Neural cell (in vitro differentiated cells): ENCODE measurements around the gene PRR15L. TPM values are rescaled to one million over a fixed set of nuclear protein-coding genes. Genes with fewer than 3 reads are reported as not detected.

Experiments used
- H2AFZ ChIP-seq: fragments of 200-600, 300-800 bp; sonication (generic), shearing (Covaris generic); 2 replicates; pipeline ENCODE4 v1.6.0; 2014; ENCODE audit warnings: low read depth, mild to moderate bottlenecking, antibody characterized with exemption, low read length, moderate library complexity
- H3F3A ChIP-seq: fragments of 200-600 bp; shearing (Covaris generic); 2 replicates; pipeline ENCODE4 v1.6.1; 2016; ENCODE audit warnings: mild to moderate bottlenecking, moderate library complexity, mixed read lengths, antibody characterized with exemption, low read length; ENCODE audit not compliant: insufficient read depth, poor library complexity, severe bottlenecking
- H3K27ac ChIP-seq: fragments of 200-600, 300-800 bp; sonication (generic), shearing (Covaris generic); 2 replicates; pipeline ENCODE4 v1.5.1; 2014; ENCODE audit warnings: mild to moderate bottlenecking, low read length, moderate library complexity
- H3K27me3 ChIP-seq: fragments of 300-800, 200-600 bp; sonication (generic), shearing (Covaris generic); 2 replicates; pipeline ENCODE4 v1.6.0; 2014; ENCODE audit warnings: mild to moderate bottlenecking, low read depth, low read length, moderate library complexity; ENCODE audit not compliant: insufficient read depth
- H3K36me3 ChIP-seq: fragments of 300-800, 200-600 bp; sonication (generic), shearing (Covaris generic); 2 replicates; pipeline ENCODE4 v1.5.1; 2014; ENCODE audit warnings: mild to moderate bottlenecking, antibody characterized with exemption, low read length, moderate library complexity; ENCODE audit not compliant: insufficient read depth
- H3K4me2 ChIP-seq: fragments of 300-800, 200-600 bp; sonication (generic), shearing (Covaris generic); 2 replicates; pipeline ENCODE4 v1.6.0; 2014; ENCODE audit warnings: mild to moderate bottlenecking, low read length
- H3K4me3 ChIP-seq: fragments of 300-800, 200-600 bp; sonication (generic), shearing (Covaris generic); 2 replicates; pipeline ENCODE4 v1.5.1; 2014; ENCODE audit warnings: mild to moderate bottlenecking, low read length, moderate library complexity
- H3K79me2 ChIP-seq: fragments of 200-600 bp; shearing (Covaris generic); replicated peaks from 2 replicates; pipeline ENCODE4 v1.6.0; 2014; ENCODE audit warnings: mild to moderate bottlenecking, low read length, moderate library complexity; ENCODE audit not compliant: insufficient read depth
- H3K9ac ChIP-seq: fragments of 300-800, 200-600 bp; sonication (generic), shearing (Covaris generic); 2 replicates; pipeline ENCODE4 v1.6.1; 2016; ENCODE audit warnings: mild to moderate bottlenecking, low read length, mixed read lengths
- H3K9me2 ChIP-seq: fragments of 200-600 bp; shearing (Covaris generic); 2 replicates; pipeline ENCODE4 v1.6.1; 2016; ENCODE audit warnings: mild to moderate bottlenecking, low read length, mixed read lengths; ENCODE audit not compliant: insufficient read depth
- H3K9me3 ChIP-seq: fragments of 200-600, 300-800 bp; sonication (generic), shearing (Covaris generic); 2 replicates; pipeline ENCODE4 v1.6.1; 2016; ENCODE audit warnings: mild to moderate bottlenecking, mixed run types, low read length, moderate library complexity, mixed read lengths
- H4K20me1 ChIP-seq: fragments of 200-600 bp; shearing (Covaris generic); 2 replicates; pipeline ENCODE4 v1.6.1; 2016; ENCODE audit warnings: mild to moderate bottlenecking, mixed run types; ENCODE audit not compliant: insufficient read depth
- EP300 ChIP-seq: fragments of 450-650 bp; conservative IDR thresholded peaks from 2 replicates; pipeline ENCODE4 v1.6.1; 2014; ENCODE audit warnings: antibody characterized with exemption, mild to moderate bottlenecking, moderate library complexity; ENCODE audit not compliant: poor library complexity, severe bottlenecking
- EZH2 ChIP-seq: fragments of 200-600, 300-800 bp; shearing (Covaris generic), sonication (generic); IDR thresholded peaks from 2 replicates; pipeline ENCODE4 v1.6.1; 2014; ENCODE audit warnings: antibody characterized with exemption, low read length, borderline replicate concordance, mild to moderate bottlenecking; ENCODE audit not compliant: insufficient read depth, poor library complexity, severe bottlenecking
- MXI1 ChIP-seq: fragments of 450-650 bp; conservative IDR thresholded peaks from 2 replicates; pipeline ENCODE4 v1.6.1; 2014; ENCODE audit warnings: antibody characterized with exemption, mild to moderate bottlenecking; ENCODE audit not compliant: poor library complexity, severe bottlenecking
- POLR2AphosphoS5 ChIP-seq: IDR thresholded peaks from 2 replicates; pipeline ENCODE4 v1.6.1; 2012
- RAD21 ChIP-seq: fragments of 450-650 bp; conservative IDR thresholded peaks from 2 replicates; pipeline ENCODE4 v1.6.1; 2014; ENCODE audit warnings: antibody characterized with exemption, mild to moderate bottlenecking, moderate library complexity
- SMC3 ChIP-seq: fragments of 450-650 bp; conservative IDR thresholded peaks from 2 replicates; pipeline ENCODE4 v1.6.1; 2014; ENCODE audit warnings: antibody characterized with exemption, mild to moderate bottlenecking, moderate library complexity; ENCODE audit not compliant: poor library complexity
- TAF1 ChIP-seq: IDR thresholded peaks from 2 replicates; pipeline ENCODE4 v1.6.1; 2012; ENCODE audit warnings: low read depth
- polyA plus RNA-seq: library from polyadenylated mRNA; depleted of rRNA; stranded (reverse); fragments of >200 nt; gene quantifications from 2 replicates; pipeline ENCODE4 v1.2.3, GENCODE V29; 2014
- TF ChIP-seq, protein P1 (sequence below): fragments of 450-650 bp; IDR thresholded peaks from 2 replicates; pipeline ENCODE4 v1.5.1; 2014; ENCODE audit warnings: antibody characterized with exemption, mild to moderate bottlenecking, moderate library complexity; ENCODE audit not compliant: poor library complexity, severe bottlenecking
- TF ChIP-seq, protein P2 (sequence below): IDR thresholded peaks from 2 replicates; pipeline ENCODE4 v1.6.1; 2012; ENCODE audit warnings: borderline replicate concordance

Gene PRR15L
- polyA plus RNA-seq, 1 donor from 2014 or later: not detected

GRCh38 chr17:48001197-48001596 is 43.5 kb upstream of the PRR15L start:
- H3F3A ChIP-seq: peaks cover 8% of the 10 kb centered on the region
- no peaks in the 10 kb centered on the region for H3K79me2 ChIP-seq
- H3K4me3 ChIP-seq: no peak overlapping the region
- H3K9ac ChIP-seq: no peak overlapping the region
- no peak overlapping the region for H3K4me2 ChIP-seq
- no peak overlapping the region for H3K27ac ChIP-seq
- no peaks in the 10 kb centered on the region for H3K9me3 ChIP-seq
- no peaks in the 10 kb centered on the region for H3K27me3 ChIP-seq
- no peaks in the 10 kb centered on the region for H3K9me2 ChIP-seq
- TF ChIP-seq, protein P1, sequence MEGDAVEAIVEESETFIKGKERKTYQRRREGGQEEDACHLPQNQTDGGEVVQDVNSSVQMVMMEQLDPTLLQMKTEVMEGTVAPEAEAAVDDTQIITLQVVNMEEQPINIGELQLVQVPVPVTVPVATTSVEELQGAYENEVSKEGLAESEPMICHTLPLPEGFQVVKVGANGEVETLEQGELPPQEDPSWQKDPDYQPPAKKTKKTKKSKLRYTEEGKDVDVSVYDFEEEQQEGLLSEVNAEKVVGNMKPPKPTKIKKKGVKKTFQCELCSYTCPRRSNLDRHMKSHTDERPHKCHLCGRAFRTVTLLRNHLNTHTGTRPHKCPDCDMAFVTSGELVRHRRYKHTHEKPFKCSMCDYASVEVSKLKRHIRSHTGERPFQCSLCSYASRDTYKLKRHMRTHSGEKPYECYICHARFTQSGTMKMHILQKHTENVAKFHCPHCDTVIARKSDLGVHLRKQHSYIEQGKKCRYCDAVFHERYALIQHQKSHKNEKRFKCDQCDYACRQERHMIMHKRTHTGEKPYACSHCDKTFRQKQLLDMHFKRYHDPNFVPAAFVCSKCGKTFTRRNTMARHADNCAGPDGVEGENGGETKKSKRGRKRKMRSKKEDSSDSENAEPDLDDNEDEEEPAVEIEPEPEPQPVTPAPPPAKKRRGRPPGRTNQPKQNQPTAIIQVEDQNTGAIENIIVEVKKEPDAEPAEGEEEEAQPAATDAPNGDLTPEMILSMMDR: no peak
- H2AFZ ChIP-seq: no peak overlapping the region
- H4K20me1 ChIP-seq: no peaks in the 10 kb centered on the region
- no peaks in the 10 kb centered on the region for H3K36me3 ChIP-seq

- Histone ChIP-seq H3K9me3 (no peaks in the 10 kb centered on the region), H2AFZ (no peak overlapping the region), H3K79me2 (no peaks in the 10 kb centered on the region), H3K4me3 (no peak overlapping the region), H3K9me2 (no peaks in the 10 kb centered on the region), H3F3A (peaks cover 8% of the 10 kb centered on the region), H3K9ac (no peak overlapping the region), H3K36me3 (no peaks in the 10 kb centered on the region), H3K27ac (no peak overlapping the region), H4K20me1 (no peaks in the 10 kb centered on the region), H3K27me3 (no peaks in the 10 kb centered on the region), H3K4me2 (no peak overlapping the region)
- TF ChIP-seq, protein P2, sequence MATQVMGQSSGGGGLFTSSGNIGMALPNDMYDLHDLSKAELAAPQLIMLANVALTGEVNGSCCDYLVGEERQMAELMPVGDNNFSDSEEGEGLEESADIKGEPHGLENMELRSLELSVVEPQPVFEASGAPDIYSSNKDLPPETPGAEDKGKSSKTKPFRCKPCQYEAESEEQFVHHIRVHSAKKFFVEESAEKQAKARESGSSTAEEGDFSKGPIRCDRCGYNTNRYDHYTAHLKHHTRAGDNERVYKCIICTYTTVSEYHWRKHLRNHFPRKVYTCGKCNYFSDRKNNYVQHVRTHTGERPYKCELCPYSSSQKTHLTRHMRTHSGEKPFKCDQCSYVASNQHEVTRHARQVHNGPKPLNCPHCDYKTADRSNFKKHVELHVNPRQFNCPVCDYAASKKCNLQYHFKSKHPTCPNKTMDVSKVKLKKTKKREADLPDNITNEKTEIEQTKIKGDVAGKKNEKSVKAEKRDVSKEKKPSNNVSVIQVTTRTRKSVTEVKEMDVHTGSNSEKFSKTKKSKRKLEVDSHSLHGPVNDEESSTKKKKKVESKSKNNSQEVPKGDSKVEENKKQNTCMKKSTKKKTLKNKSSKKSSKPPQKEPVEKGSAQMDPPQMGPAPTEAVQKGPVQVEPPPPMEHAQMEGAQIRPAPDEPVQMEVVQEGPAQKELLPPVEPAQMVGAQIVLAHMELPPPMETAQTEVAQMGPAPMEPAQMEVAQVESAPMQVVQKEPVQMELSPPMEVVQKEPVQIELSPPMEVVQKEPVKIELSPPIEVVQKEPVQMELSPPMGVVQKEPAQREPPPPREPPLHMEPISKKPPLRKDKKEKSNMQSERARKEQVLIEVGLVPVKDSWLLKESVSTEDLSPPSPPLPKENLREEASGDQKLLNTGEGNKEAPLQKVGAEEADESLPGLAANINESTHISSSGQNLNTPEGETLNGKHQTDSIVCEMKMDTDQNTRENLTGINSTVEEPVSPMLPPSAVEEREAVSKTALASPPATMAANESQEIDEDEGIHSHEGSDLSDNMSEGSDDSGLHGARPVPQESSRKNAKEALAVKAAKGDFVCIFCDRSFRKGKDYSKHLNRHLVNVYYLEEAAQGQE: no peak
- TF ChIP-seq EZH2: no peak
Measured at GRCh38 chr17:47999582-47999981, 41.9 kb upstream of the PRR15L start.

DNA sequence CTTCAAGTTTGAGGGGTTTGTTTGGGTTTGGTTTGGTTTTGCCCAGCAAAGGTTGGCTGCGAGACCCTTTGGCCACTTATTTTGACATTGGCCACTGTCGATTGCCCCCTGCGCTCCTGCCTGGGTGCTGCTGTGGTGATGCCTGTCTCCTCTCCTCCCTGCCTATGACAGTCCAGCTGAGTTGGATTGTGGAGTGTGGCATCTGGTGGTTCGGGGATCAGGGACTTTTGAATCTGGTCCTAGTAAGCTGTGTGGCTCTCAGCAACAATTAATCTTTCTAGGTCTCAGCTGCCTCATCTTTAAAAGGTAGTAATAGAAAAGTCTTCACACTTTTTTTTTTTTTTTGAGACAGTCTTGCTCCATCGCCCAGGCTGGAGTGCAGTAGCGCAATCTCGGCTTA is 40.4 kb upstream of the PRR15L start:
- Histone ChIP-seq H3K27ac (no peak overlapping the region), H2AFZ (no peak overlapping the region), H3K79me2 (no peaks in the 10 kb centered on the region), H3K4me2 (no peak overlapping the region), H3K9ac (no peak overlapping the region), H3K9me2 (no peaks in the 10 kb centered on the region), H3K9me3 (no peaks in the 10 kb centered on the region), H3F3A (no peaks in the 10 kb centered on the region), H4K20me1 (no peaks in the 10 kb centered on the region), H3K36me3 (no peaks in the 10 kb centered on the region), H3K4me3 (no peak overlapping the region), H3K27me3 (no peaks in the 10 kb centered on the region)
- no peak for TF ChIP-seq EZH2
- TF ChIP-seq SMC3: no peak
- no peak for TF ChIP-seq POLR2AphosphoS5
- no peak for TF ChIP-seq RAD21
- no peak for TF ChIP-seq TAF1
- TF ChIP-seq, protein P1: no peak
- no peak for TF ChIP-seq EP300
- TF ChIP-seq, protein P2: no peak
- TF ChIP-seq MXI1: no peak
